Suprapubic skin (tissue), 4 donors: ENCODE results near the gene MCU.

Source experiments
- POLR2A ChIP-seq, 2 donors: fragments of 450-650 bp; IDR thresholded peaks; one replicate each; pipeline ENCODE4 v1.6.1; 2017; ENCODE audit warnings: antibody characterized with exemption in 2 of 2, mild to moderate bottlenecking in 2 of 2, moderate library complexity in 2 of 2
- POLR2AphosphoS5 ChIP-seq, 3 donors: sonication (generic); formaldehyde crosslinking; IDR thresholded peaks; one replicate each; pipeline ENCODE4 v1.6.1; 2017; ENCODE audit warnings: antibody characterized with exemption in 3 of 3
- TF ChIP-seq, protein P1 (sequence below), 2 donors: fragments of 200-600 bp in 1 of 2; fragments of 450-650 bp in 1 of 2; sonication (generic) in 1 of 2; IDR thresholded peaks; one replicate each; pipeline ENCODE4 v1.5.1; 2016 to 2019; ENCODE audit warnings: antibody characterized with exemption in 2 of 2, mild to moderate bottlenecking in 1 of 2, moderate library complexity in 1 of 2

DNA sequence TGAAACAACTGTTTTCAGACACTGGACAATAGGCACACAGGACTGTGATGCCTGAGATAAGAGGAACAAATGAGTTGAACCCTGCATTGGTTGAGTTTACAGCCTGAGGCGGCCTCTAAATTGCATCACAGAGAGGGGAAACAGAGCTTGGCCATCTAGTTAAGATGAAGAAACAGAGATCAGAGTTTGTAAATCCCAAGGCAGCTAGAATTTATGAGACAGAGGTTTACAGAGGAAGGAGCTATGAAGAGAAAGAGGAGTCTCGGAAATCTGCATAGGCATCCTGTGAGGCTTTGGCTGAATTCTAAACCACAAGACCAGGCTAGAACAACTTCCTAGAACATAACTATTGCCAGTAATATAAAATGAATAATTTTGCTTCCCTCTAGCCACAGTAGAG, 160.6 kb downstream of the MCU start:
- no peak for TF ChIP-seq POLR2A (IDR thresholded peaks at IDR 0.05)
- TF ChIP-seq, protein P1, sequence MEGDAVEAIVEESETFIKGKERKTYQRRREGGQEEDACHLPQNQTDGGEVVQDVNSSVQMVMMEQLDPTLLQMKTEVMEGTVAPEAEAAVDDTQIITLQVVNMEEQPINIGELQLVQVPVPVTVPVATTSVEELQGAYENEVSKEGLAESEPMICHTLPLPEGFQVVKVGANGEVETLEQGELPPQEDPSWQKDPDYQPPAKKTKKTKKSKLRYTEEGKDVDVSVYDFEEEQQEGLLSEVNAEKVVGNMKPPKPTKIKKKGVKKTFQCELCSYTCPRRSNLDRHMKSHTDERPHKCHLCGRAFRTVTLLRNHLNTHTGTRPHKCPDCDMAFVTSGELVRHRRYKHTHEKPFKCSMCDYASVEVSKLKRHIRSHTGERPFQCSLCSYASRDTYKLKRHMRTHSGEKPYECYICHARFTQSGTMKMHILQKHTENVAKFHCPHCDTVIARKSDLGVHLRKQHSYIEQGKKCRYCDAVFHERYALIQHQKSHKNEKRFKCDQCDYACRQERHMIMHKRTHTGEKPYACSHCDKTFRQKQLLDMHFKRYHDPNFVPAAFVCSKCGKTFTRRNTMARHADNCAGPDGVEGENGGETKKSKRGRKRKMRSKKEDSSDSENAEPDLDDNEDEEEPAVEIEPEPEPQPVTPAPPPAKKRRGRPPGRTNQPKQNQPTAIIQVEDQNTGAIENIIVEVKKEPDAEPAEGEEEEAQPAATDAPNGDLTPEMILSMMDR (IDR thresholded peaks at IDR 0.05) = no peak
- no peak for TF ChIP-seq POLR2AphosphoS5 (IDR thresholded peaks at IDR 0.05)
